HG03066 (cell line): ENCODE data around the gene TRA2B.
A peak's percentile ranks its signal among the peaks of the same experiment; 100 is the strongest.

Source experiments
- ATAC-seq: cut with Tn5 transposase; IDR thresholded peaks from one replicate; pipeline ENCODE4 v1.9.1; 2021; ENCODE audit warnings: low read depth; ENCODE audit not compliant: unreplicated experiment

TRA2B gene

GRCh38 chr3:185937689-185938374, at the start of gene TRA2B:
TRA2B (minus strand) TSS chr3:185938014; CDS start chr3:185937860, 154 bp downstream.
- ATAC-seq, result peak; percentile 91

GRCh38 chr3:185986198-185986777, 48.5 kb upstream of the TRA2B start:
- ATAC-seq, result no peak

- ATAC-seq, result no peak
Measured at GRCh38 chr3:185984203-185984602, 46.4 kb upstream of the TRA2B start.

- ATAC-seq, result peak; percentile 68
Measured at GRCh38 chr3:185983495-185984141, 45.8 kb upstream of the TRA2B start.

GRCh38 chr3:185982632-185983031, 44.8 kb upstream of the TRA2B start:
- no peak for ATAC-seq

- no peak for ATAC-seq
Measured at GRCh38 chr3:185981621-185982020, 43.8 kb upstream of the TRA2B start.

- no peak for ATAC-seq
Measured at GRCh38 chr3:185979721-185980121, 41.9 kb upstream of the TRA2B start.

GRCh38 chr3:185978516-185978915, 40.7 kb upstream of the TRA2B start:
- ATAC-seq, result no peak

GRCh38 chr3:185977679-185978040, 39.8 kb upstream of the TRA2B start:
- ATAC-seq, result no peak

- ATAC-seq, result peak; percentile 94
Measured at GRCh38 chr3:185976977-185977678, 39.3 kb upstream of the TRA2B start.

GRCh38 chr3:185976100-185976499, 38.3 kb upstream of the TRA2B start:
- ATAC-seq, result no peak

- no peak for ATAC-seq
Measured at GRCh38 chr3:185971579-185971978, 33.8 kb upstream of the TRA2B start.

- no peak for ATAC-seq
Measured at GRCh38 chr3:185968168-185968567, 30.4 kb upstream of the TRA2B start.

- ATAC-seq, result no peak
Measured at GRCh38 chr3:185966655-185967054, 28.8 kb upstream of the TRA2B start.

GRCh38 chr3:185965496-185965895, 27.7 kb upstream of the TRA2B start:
- ATAC-seq, result no peak

- ATAC-seq, result no peak
Measured at GRCh38 chr3:185961675-185962232, 23.9 kb upstream of the TRA2B start.

- ATAC-seq, result no peak
Measured at GRCh38 chr3:185960522-185961288, 22.9 kb upstream of the TRA2B start.

GRCh38 chr3:185959609-185960521, 22.1 kb upstream of the TRA2B start:
- ATAC-seq, result no peak

- no peak for ATAC-seq
Measured at GRCh38 chr3:185958626-185959025, 20.8 kb upstream of the TRA2B start.
